ENCODE measurements around the gene BICC1. TPM values are rescaled to one million over a fixed set of nuclear protein-coding genes. Genes with fewer than 3 reads are reported as not detected.

The BICC1 gene
- total RNA-seq, 1 experiment from 2014 or later, result 0.57 TPM

GRCh38 chr10:58755340-58755610, 242.6 kb downstream of the BICC1 start:
- Histone ChIP-seq H4K8ac (replicated peaks; ENCODE audit: insufficient read length, low read depth, low read length) (no peak overlapping the region), H3K4ac (ENCODE audit: low read depth, low read length) (no peak overlapping the region), H3K9ac (ENCODE audit: extremely low read depth, insufficient read length, low read length) (no peak overlapping the region), H3K18ac (ENCODE audit: insufficient read length, low read depth, low read length) (no peak overlapping the region), H3K23ac (ENCODE audit: insufficient read length, low read depth, low read length) (no peak overlapping the region), H3K27ac (ENCODE audit: insufficient read length, low read depth, low read length) (no peak overlapping the region), H3K14ac (ENCODE audit: insufficient read depth, low read length) (no peak overlapping the region), H3K27me3 (ENCODE audit: insufficient read depth, low read length) (no peaks in the 10 kb centered on the region), H3K79me2 (ENCODE audit: insufficient read depth, low read length) (no peaks in the 10 kb centered on the region), H2BK120ac (ENCODE audit: low read depth, low read length, poor library complexity, severe bottlenecking) (no peak overlapping the region), H3K79me1 (ENCODE audit: insufficient read depth, low read depth, low read length, poor library complexity, severe bottlenecking) (no peaks in the 10 kb centered on the region), H2BK5ac (ENCODE audit: insufficient read length, low read length) (no peak overlapping the region), H4K5ac (ENCODE audit: insufficient read length, low read depth, low read length) (no peak overlapping the region), H3K4me2 (ENCODE audit: insufficient read depth, insufficient read length, low read length) (no peak overlapping the region), H3K4me1 (ENCODE audit: insufficient read depth, low read length) (no peaks in the 10 kb centered on the region), H2BK15ac (ENCODE audit: low read depth, low read length) (no peak overlapping the region), H2BK12ac (ENCODE audit: insufficient read length, low read depth, low read length) (no peak overlapping the region), H3K9me3 (ENCODE audit: control insufficient read depth, low read depth, low read length) (no peaks in the 10 kb centered on the region), H3K56ac (ENCODE audit: insufficient read length, low read depth, low read length) (no peak overlapping the region), H4K20me1 (ENCODE audit: control insufficient read depth, insufficient read depth, insufficient read length) (no peaks in the 10 kb centered on the region), H3K23me2 (ENCODE audit: insufficient read length, low read depth, low read length, poor library complexity, severe bottlenecking) (no peaks in the 10 kb centered on the region), H4K91ac (ENCODE audit: insufficient read length, low read depth, low read length) (no peak overlapping the region), H2AK5ac (ENCODE audit: insufficient read length, low read length) (no peak overlapping the region), H3T11ph (ENCODE audit: low read length) (no peak overlapping the region), H2AFZ (ENCODE audit: low read length) (no peak overlapping the region), H2BK20ac (ENCODE audit: low read depth, low read length, poor library complexity, severe bottlenecking) (no peak overlapping the region)
- no peak for DNase-seq
- TF ChIP-seq CTCF (conservative IDR thresholded peaks at IDR 0.05), result no peak
- WGBS (ENCODE audit: extremely low coverage, insufficient read length, low lambda C conversion rate), result no CpG with 5 or more reads among the region's 1 CpG
- H3K27ac Mint-ChIP-seq, result no peak overlapping the region
- no peaks in the 10 kb centered on the region for H3K36me3 Mint-ChIP-seq (ENCODE audit: insufficient read depth in 1 of 3, low read depth in 3 of 3)
- H3K27me3 Mint-ChIP-seq (ENCODE audit: low read depth), result no peaks in the 10 kb centered on the region
- H3K4me3 Mint-ChIP-seq, result no peak overlapping the region
- H3K9me3 Mint-ChIP-seq, result no peaks in the 10 kb centered on the region
- H3K4me1 Mint-ChIP-seq, result peaks cover 2% of the 10 kb centered on the region in 2 experiments; a peak in 2 of 4 replicates

Data from H9 (cell line).